ENCODE results near the gene TMEM219. TPM values are rescaled to one million over a fixed set of nuclear protein-coding genes. Genes with fewer than 3 reads are reported as not detected.
"Not testable (repeated sequence)": the region's sequence is repeated elsewhere in the genome, so short reads cannot be mapped to it uniquely, and the experiment has no call there.

TMEM219 gene
- total RNA-seq, 1 experiment from 2014 or later: 57.7 TPM

GRCh38 chr16:30016555-30017276 lies 54.8 kb downstream of the TMEM219 start:
- TF ChIP-seq, protein P1, sequence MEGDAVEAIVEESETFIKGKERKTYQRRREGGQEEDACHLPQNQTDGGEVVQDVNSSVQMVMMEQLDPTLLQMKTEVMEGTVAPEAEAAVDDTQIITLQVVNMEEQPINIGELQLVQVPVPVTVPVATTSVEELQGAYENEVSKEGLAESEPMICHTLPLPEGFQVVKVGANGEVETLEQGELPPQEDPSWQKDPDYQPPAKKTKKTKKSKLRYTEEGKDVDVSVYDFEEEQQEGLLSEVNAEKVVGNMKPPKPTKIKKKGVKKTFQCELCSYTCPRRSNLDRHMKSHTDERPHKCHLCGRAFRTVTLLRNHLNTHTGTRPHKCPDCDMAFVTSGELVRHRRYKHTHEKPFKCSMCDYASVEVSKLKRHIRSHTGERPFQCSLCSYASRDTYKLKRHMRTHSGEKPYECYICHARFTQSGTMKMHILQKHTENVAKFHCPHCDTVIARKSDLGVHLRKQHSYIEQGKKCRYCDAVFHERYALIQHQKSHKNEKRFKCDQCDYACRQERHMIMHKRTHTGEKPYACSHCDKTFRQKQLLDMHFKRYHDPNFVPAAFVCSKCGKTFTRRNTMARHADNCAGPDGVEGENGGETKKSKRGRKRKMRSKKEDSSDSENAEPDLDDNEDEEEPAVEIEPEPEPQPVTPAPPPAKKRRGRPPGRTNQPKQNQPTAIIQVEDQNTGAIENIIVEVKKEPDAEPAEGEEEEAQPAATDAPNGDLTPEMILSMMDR (IDR thresholded peaks at IDR 0.05; ENCODE audit: insufficient read depth in 1 of 2, low read depth in 1 of 2, low read length in 1 of 2, severe bottlenecking in 1 of 2, unreplicated experiment in 1 of 2): no peak
- H3K4me3 Mint-ChIP-seq (ENCODE audit: unreplicated experiment): no peak overlapping the region
- no peak overlapping the region for H3K27ac Mint-ChIP-seq (ENCODE audit: unreplicated experiment)
- peaks cover 7% of the 10 kb centered on the region for H3K36me3 Mint-ChIP-seq (ENCODE audit: insufficient read depth, unreplicated experiment)
- ChIA-PET POLR2A (interaction anchor here (0.6 kb wide), 1 partner anchor 610 kb away, joined by 3 read pairs; the partner anchor contains the start of gene NPIPB11), CTCF (no interaction called here)
- intact Hi-C loops (cut with micrococcal nuclease; ENCODE audit: unreplicated experiment): no loop called here
- Histone ChIP-seq H3K36me3 (ENCODE audit: control insufficient read depth, insufficient read depth, low read length) (no peaks in the 10 kb centered on the region), H3K4me3 (ENCODE audit: low read depth, low read length) (no peak overlapping the region), H3K9me3 (no peaks in the 10 kb centered on the region), H3K27me3 (replicated peaks; ENCODE audit: control insufficient read depth, insufficient read depth, low read length) (no peaks in the 10 kb centered on the region), H3K4me1 (no peaks in the 10 kb centered on the region)
- H3K4me1 Mint-ChIP-seq (ENCODE audit: low read depth, unreplicated experiment): no peaks in the 10 kb centered on the region
- BruUV-seq (replicated peaks): no TSS peak
- no peaks in the 10 kb centered on the region for H3K9me3 Mint-ChIP-seq (ENCODE audit: unreplicated experiment)
- H3K27me3 Mint-ChIP-seq (ENCODE audit: insufficient read depth, unreplicated experiment): no peaks in the 10 kb centered on the region
- DNase-seq: no peak

DNA sequence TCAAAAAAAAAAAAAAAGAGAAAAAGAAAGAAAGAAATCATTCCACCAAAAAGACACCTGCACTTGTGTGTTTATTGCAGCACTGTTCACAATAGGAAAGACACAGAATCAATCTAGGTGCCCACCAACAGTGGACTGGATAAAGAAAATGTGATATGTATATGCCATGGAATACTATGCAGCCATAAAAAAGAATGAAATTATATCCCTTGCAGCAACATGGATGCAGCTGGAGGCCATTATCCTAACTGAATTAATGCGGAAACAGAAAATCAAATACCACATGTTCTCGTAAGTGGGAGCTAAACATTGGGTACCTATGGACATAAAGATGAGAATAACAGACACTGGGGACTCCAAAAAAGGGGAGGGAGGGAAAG lies 55.4 kb downstream of the TMEM219 start:
- no peaks in the 10 kb centered on the region for H3K27me3 ChIP-seq (replicated peaks; ENCODE audit: control insufficient read depth, insufficient read depth, low read length)
- Mint-ChIP-seq H3K36me3 (ENCODE audit: insufficient read depth, unreplicated experiment) (peaks cover 7% of the 10 kb centered on the region), H3K27me3 (ENCODE audit: insufficient read depth, unreplicated experiment) (no peaks in the 10 kb centered on the region), H3K4me3 (ENCODE audit: unreplicated experiment) (no peak overlapping the region), H3K27ac (ENCODE audit: unreplicated experiment) (no peak overlapping the region), H3K9me3 (ENCODE audit: unreplicated experiment) (no peaks in the 10 kb centered on the region), H3K4me1 (ENCODE audit: low read depth, unreplicated experiment) (no peaks in the 10 kb centered on the region)
- ChIA-PET CTCF (interaction anchor here (0.6 kb wide), 1 partner anchor 34 kb away, joined by 4 read pairs; no protein-coding TSS in a partner anchor), POLR2A (no interaction called here)
- H3K9me3 ChIP-seq: no peaks in the 10 kb centered on the region
- no TSS peak for BruUV-seq (replicated peaks)
- no peaks in the 10 kb centered on the region for H3K36me3 ChIP-seq (ENCODE audit: control insufficient read depth, insufficient read depth, low read length)
- no peaks in the 10 kb centered on the region for H3K4me1 ChIP-seq
- TF ChIP-seq, protein P1 (IDR thresholded peaks at IDR 0.05; ENCODE audit: insufficient read depth in 1 of 2, low read depth in 1 of 2, low read length in 1 of 2, severe bottlenecking in 1 of 2, unreplicated experiment in 1 of 2): no peak
- no peak overlapping the region for H3K4me3 ChIP-seq (ENCODE audit: low read depth, low read length)
- intact Hi-C loops (cut with micrococcal nuclease; ENCODE audit: unreplicated experiment): no loop called here
- DNase-seq: no peak

- H3K27me3 Mint-ChIP-seq (ENCODE audit: insufficient read depth, unreplicated experiment); H3K36me3 ChIP-seq (ENCODE audit: control insufficient read depth, insufficient read depth, low read length); H3K27me3 ChIP-seq (replicated peaks; ENCODE audit: control insufficient read depth, insufficient read depth, low read length); H3K4me1 ChIP-seq; H3K36me3 Mint-ChIP-seq (ENCODE audit: insufficient read depth, unreplicated experiment); POLR2A ChIA-PET; H3K4me3 ChIP-seq (ENCODE audit: low read depth, low read length); intact Hi-C loops (cut with micrococcal nuclease; ENCODE audit: unreplicated experiment); H3K4me3 Mint-ChIP-seq (ENCODE audit: unreplicated experiment); DNase-seq; H3K9me3 ChIP-seq; H3K4me1 Mint-ChIP-seq (ENCODE audit: low read depth, unreplicated experiment); H3K27ac Mint-ChIP-seq (ENCODE audit: unreplicated experiment); H3K9me3 Mint-ChIP-seq (ENCODE audit: unreplicated experiment); BruUV-seq (replicated peaks): not testable (repeated sequence)
- CTCF ChIA-PET: interaction anchor here (0.6 kb wide), 2 partner anchors 14 to 34 kb away, joined by 3 to 4 read pairs; no protein-coding TSS in a partner anchor
Measured at GRCh38 chr16:30017937-30018336, 56.1 kb downstream of the TMEM219 start.
